ENCODE measurements around the gene OTP.
A peak's percentile ranks its signal among the peaks of the same experiment; 100 is the strongest.

Gene OTP

GRCh38 chr5:77645158-77645994, 6.9 kb upstream of the OTP start:
- peak; percentile 77 for ATAC-seq

DNA sequence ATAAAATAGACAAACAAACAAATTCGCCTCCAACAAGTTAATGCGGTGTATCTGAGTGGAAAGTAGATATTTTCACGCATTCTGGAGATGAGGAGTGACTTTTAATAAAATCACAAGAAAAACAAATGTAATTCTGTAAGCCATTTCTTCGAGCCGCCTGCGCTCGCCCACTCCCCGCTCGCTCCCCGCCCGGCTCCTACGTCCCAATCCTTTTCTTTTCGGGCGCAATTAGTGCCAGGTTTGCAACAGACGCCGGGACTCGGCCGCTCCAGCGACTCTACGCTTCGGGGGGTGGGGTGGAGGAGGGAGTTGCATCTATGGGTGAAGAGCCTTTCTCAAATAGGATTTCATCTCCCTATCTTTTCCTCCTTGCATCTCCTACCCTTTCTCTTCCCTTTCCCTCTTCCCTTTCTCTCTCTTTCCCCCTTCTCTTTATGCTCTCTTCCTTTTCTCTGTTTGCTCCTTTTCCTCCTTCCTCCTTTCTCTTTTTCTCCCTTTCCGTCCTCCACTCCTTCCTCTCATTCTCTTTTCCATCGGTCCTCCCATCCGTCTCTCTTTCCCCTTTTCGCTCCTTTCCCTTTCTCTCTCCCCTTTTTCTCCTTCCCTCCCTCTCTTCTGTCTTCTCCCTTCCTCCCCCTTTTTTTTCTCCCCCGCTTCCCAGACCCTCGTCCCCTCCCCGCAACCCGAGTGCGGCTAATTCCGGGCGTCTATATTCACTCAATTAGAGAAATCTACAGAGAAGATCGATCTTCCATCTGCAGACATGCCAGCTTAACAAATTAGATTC, 6.1 kb upstream of the OTP start:
- no peak for ATAC-seq
- TF ChIP-seq, protein P1, sequence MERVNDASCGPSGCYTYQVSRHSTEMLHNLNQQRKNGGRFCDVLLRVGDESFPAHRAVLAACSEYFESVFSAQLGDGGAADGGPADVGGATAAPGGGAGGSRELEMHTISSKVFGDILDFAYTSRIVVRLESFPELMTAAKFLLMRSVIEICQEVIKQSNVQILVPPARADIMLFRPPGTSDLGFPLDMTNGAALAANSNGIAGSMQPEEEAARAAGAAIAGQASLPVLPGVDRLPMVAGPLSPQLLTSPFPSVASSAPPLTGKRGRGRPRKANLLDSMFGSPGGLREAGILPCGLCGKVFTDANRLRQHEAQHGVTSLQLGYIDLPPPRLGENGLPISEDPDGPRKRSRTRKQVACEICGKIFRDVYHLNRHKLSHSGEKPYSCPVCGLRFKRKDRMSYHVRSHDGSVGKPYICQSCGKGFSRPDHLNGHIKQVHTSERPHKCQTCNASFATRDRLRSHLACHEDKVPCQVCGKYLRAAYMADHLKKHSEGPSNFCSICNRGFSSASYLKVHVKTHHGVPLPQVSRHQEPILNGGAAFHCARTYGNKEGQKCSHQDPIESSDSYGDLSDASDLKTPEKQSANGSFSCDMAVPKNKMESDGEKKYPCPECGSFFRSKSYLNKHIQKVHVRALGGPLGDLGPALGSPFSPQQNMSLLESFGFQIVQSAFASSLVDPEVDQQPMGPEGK (CRISPR knock-in tag; IDR thresholded peaks at IDR 0.05; ENCODE audit: borderline replicate concordance): no peak
- TF ChIP-seq ZNF565 (CRISPR knock-in tag; conservative IDR thresholded peaks at IDR 0.05; ENCODE audit: low read depth) (no peak), PPARA (CRISPR knock-in tag; IDR thresholded peaks at IDR 0.05; ENCODE audit: borderline replicate concordance) (no peak), ZNF70 (CRISPR knock-in tag; IDR thresholded peaks at IDR 0.05) (no peak), ISL1 (CRISPR knock-in tag; IDR thresholded peaks at IDR 0.05) (no peak), RARB (CRISPR knock-in tag; IDR thresholded peaks at IDR 0.05) (no peak), ESRRG (CRISPR knock-in tag; IDR thresholded peaks at IDR 0.05) (no peak), BACH2 (CRISPR knock-in tag; IDR thresholded peaks at IDR 0.05; ENCODE audit: borderline replicate concordance) (no peak), ZNF8 (CRISPR knock-in tag; IDR thresholded peaks at IDR 0.05) (no peak), ZFP3 (CRISPR knock-in tag; IDR thresholded peaks at IDR 0.05) (no peak), ZFP30 (CRISPR knock-in tag; IDR thresholded peaks at IDR 0.05) (no peak)
- TF ChIP-seq, protein P2, sequence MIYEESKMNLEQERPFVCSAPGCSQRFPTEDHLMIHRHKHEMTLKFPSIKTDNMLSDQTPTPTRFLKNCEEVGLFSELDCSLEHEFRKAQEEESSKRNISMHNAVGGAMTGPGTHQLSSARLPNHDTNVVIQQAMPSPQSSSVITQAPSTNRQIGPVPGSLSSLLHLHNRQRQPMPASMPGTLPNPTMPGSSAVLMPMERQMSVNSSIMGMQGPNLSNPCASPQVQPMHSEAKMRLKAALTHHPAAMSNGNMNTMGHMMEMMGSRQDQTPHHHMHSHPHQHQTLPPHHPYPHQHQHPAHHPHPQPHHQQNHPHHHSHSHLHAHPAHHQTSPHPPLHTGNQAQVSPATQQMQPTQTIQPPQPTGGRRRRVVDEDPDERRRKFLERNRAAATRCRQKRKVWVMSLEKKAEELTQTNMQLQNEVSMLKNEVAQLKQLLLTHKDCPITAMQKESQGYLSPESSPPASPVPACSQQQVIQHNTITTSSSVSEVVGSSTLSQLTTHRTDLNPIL (CRISPR knock-in tag; IDR thresholded peaks at IDR 0.05; ENCODE audit: low read depth): no peak

More at GRCh38 chr5:77645158-77645994, 6.9 kb upstream of the OTP start:
- TF ChIP-seq, protein P3, sequence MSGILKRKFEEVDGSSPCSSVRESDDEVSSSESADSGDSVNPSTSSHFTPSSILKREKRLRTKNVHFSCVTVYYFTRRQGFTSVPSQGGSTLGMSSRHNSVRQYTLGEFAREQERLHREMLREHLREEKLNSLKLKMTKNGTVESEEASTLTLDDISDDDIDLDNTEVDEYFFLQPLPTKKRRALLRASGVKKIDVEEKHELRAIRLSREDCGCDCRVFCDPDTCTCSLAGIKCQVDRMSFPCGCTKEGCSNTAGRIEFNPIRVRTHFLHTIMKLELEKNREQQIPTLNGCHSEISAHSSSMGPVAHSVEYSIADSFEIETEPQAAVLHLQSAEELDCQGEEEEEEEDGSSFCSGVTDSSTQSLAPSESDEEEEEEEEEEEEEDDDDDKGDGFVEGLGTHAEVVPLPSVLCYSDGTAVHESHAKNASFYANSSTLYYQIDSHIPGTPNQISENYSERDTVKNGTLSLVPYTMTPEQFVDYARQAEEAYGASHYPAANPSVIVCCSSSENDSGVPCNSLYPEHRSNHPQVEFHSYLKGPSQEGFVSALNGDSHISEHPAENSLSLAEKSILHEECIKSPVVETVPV (CRISPR knock-in tag; IDR thresholded peaks at IDR 0.05): no peak
- TF ChIP-seq ZFP30 (CRISPR knock-in tag; IDR thresholded peaks at IDR 0.05) (no peak), TCF4 (CRISPR knock-in tag; IDR thresholded peaks at IDR 0.05; ENCODE audit: borderline replicate concordance) (no peak), ZC3H10 (CRISPR knock-in tag; IDR thresholded peaks at IDR 0.05) (no peak), ZFP3 (CRISPR knock-in tag; IDR thresholded peaks at IDR 0.05) (no peak), ZNF70 (CRISPR knock-in tag; IDR thresholded peaks at IDR 0.05) (no peak), ARNTL (CRISPR knock-in tag; IDR thresholded peaks at IDR 0.05; ENCODE audit: borderline replicate concordance, low read depth) (no peak), GLIS3 (CRISPR knock-in tag; IDR thresholded peaks at IDR 0.05) (no peak), SNAI2 (CRISPR knock-in tag; IDR thresholded peaks at IDR 0.05) (no peak), BACH2 (CRISPR knock-in tag; IDR thresholded peaks at IDR 0.05; ENCODE audit: borderline replicate concordance) (no peak), ISL1 (CRISPR knock-in tag; IDR thresholded peaks at IDR 0.05) (no peak), OSR1 (CRISPR knock-in tag; IDR thresholded peaks at IDR 0.05) (no peak), TOX (CRISPR knock-in tag; IDR thresholded peaks at IDR 0.05; ENCODE audit: borderline replicate concordance) (no peak)
- TF ChIP-seq, protein P4, sequence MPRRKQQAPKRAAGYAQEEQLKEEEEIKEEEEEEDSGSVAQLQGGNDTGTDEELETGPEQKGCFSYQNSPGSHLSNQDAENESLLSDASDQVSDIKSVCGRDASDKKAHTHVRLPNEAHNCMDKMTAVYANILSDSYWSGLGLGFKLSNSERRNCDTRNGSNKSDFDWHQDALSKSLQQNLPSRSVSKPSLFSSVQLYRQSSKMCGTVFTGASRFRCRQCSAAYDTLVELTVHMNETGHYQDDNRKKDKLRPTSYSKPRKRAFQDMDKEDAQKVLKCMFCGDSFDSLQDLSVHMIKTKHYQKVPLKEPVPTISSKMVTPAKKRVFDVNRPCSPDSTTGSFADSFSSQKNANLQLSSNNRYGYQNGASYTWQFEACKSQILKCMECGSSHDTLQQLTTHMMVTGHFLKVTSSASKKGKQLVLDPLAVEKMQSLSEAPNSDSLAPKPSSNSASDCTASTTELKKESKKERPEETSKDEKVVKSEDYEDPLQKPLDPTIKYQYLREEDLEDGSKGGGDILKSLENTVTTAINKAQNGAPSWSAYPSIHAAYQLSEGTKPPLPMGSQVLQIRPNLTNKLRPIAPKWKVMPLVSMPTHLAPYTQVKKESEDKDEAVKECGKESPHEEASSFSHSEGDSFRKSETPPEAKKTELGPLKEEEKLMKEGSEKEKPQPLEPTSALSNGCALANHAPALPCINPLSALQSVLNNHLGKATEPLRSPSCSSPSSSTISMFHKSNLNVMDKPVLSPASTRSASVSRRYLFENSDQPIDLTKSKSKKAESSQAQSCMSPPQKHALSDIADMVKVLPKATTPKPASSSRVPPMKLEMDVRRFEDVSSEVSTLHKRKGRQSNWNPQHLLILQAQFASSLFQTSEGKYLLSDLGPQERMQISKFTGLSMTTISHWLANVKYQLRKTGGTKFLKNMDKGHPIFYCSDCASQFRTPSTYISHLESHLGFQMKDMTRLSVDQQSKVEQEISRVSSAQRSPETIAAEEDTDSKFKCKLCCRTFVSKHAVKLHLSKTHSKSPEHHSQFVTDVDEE (CRISPR knock-in tag; IDR thresholded peaks at IDR 0.05): no peak
- TF ChIP-seq, protein P5, sequence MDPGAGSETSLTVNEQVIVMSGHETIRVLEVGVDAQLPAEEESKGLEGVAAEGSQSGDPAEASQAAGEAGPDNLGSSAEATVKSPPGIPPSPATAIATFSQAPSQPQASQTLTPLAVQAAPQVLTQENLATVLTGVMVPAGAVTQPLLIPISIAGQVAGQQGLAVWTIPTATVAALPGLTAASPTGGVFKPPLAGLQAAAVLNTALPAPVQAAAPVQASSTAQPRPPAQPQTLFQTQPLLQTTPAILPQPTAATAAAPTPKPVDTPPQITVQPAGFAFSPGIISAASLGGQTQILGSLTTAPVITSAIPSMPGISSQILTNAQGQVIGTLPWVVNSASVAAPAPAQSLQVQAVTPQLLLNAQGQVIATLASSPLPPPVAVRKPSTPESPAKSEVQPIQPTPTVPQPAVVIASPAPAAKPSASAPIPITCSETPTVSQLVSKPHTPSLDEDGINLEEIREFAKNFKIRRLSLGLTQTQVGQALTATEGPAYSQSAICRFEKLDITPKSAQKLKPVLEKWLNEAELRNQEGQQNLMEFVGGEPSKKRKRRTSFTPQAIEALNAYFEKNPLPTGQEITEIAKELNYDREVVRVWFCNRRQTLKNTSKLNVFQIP (CRISPR knock-in tag; IDR thresholded peaks at IDR 0.05; ENCODE audit: borderline replicate concordance, low read depth): no peak
- TF ChIP-seq, protein P1 (CRISPR knock-in tag; IDR thresholded peaks at IDR 0.05; ENCODE audit: borderline replicate concordance): no peak
- TF ChIP-seq, protein P2 (CRISPR knock-in tag; IDR thresholded peaks at IDR 0.05; ENCODE audit: low read depth): no peak

Data from SK-N-SH treated with all-trans-retinoic acid at 6 μM for 48 hours (cell line).